SK-N-SH (cell line): Measurements from ENCODE around the gene FAH. TPM values are rescaled to one million over a fixed set of nuclear protein-coding genes. Genes with fewer than 3 reads are reported as not detected.

Experiments used
- CTCF ChIA-PET: fragments of 300-600, 350-600 bp; formaldehyde crosslinking; extraction: SDS; loops from one replicate; lab custom pipeline; 2021; lab: Yijun Ruan, JAX
- POLR2A ChIA-PET: fragments of 350-600 bp; sonication (Branson Sonifier 250); formaldehyde crosslinking; extraction: SDS; loops from one replicate; lab custom pipeline; 2020; ENCODE audit warnings: antibody characterized with exemption, inconsistent platforms; lab: Yijun Ruan, JAX
- DNase-seq: peaks from one replicate; pipeline ENCODE4 v3.0.0; 2012
- H2AFZ ChIP-seq: fragments of 200-600 bp; sonication (generic); 2 replicates; pipeline ENCODE4 v1.8.1; 2016; ENCODE audit warnings: antibody characterized with exemption, mild to moderate bottlenecking, low read depth
- H3F3A ChIP-seq: fragments of 200-600 bp; sonication (generic); replicated peaks from 2 replicates; pipeline ENCODE3; 2016; ENCODE audit warnings: antibody characterized with exemption, mild to moderate bottlenecking; ENCODE audit not compliant: insufficient read depth
- H3K27ac ChIP-seq, 2 experiments: fragments of 200-500 bp in 1 of 2; fragments of 200-600 bp in 1 of 2; sonication (Bioruptor generic) in 1 of 2; sonication (generic), shearing (Covaris generic) in 1 of 2; 2 replicates each; pipeline versions ENCODE4 v1.5.1 to v1.6.1; 2014 to 2016; ENCODE audit warnings: low read depth in 2 of 2, inconsistent platforms in 1 of 2, low read length in 1 of 2, mild to moderate bottlenecking in 1 of 2, mixed read lengths in 1 of 2
- H3K27me3 ChIP-seq: fragments of 200-600 bp; sonication (generic), shearing (Covaris generic); 2 replicates; pipeline ENCODE4 v1.6.1; 2016; ENCODE audit warnings: mixed run types; ENCODE audit not compliant: insufficient read depth
- H3K36me3 ChIP-seq, 2 experiments: fragments of 200-500 bp in 1 of 2; fragments of 200-600 bp in 1 of 2; sonication (Bioruptor generic) in 1 of 2; sonication (generic) in 1 of 2; replicated peaks in 1 of 2; 2 replicates each; pipeline versions ENCODE3 to v1.5.1; 2014 to 2016; ENCODE audit warnings: low read length in 1 of 2, mild to moderate bottlenecking in 1 of 2; ENCODE audit not compliant: insufficient read depth in 2 of 2, control insufficient read depth in 1 of 2
- H3K4me1 ChIP-seq, 2 experiments: fragments of 200-500 bp in 1 of 2; fragments of 200-600 bp in 1 of 2; sonication (Bioruptor generic) in 1 of 2; sonication (generic), shearing (Covaris generic) in 1 of 2; 2 replicates each; pipeline versions ENCODE4 v1.5.1 to v1.6.1; 2014 to 2016; ENCODE audit warnings: low read depth in 1 of 2, low read length in 1 of 2, mixed run types in 1 of 2; ENCODE audit not compliant: insufficient read depth in 2 of 2, control insufficient read depth in 1 of 2
- H3K4me2 ChIP-seq: fragments of 200-600 bp; sonication (generic), shearing (Covaris generic); 2 replicates; pipeline ENCODE4 v1.6.1; 2017; ENCODE audit warnings: mixed run types
- H3K4me3 ChIP-seq, 2 experiments: fragments of 200-500 bp in 1 of 2; fragments of 200-600 bp in 1 of 2; sonication (Bioruptor generic) in 1 of 2; sonication (generic), shearing (Covaris generic) in 1 of 2; 2 replicates each; pipeline versions ENCODE4 v1.5.1 to v1.8.1; 2014 to 2016; ENCODE audit warnings: low read depth in 2 of 2, inconsistent platforms in 1 of 2, low read length in 1 of 2, mild to moderate bottlenecking in 1 of 2, mixed read lengths in 1 of 2, moderate library complexity in 1 of 2
- H3K79me2 ChIP-seq: fragments of 200-600 bp; sonication (generic); 2 replicates; pipeline ENCODE4 v1.8.1; 2017; ENCODE audit warnings: mild to moderate bottlenecking; ENCODE audit not compliant: insufficient read depth
- H3K9ac ChIP-seq: fragments of 200-600 bp; sonication (generic); 2 replicates; pipeline ENCODE4 v1.6.1; 2017; ENCODE audit warnings: mixed run types
- H3K9me2 ChIP-seq: fragments of 200-600 bp; sonication (generic); 2 replicates; pipeline ENCODE4 v1.6.1; 2017; ENCODE audit warnings: mixed run types
- H3K9me3 ChIP-seq: fragments of 200-600 bp; sonication (generic); 2 replicates; pipeline ENCODE4 v1.6.1; 2017; ENCODE audit warnings: mixed run types, mild to moderate bottlenecking, moderate library complexity
- H4K20me1 ChIP-seq: fragments of 200-600 bp; sonication (generic); 2 replicates; pipeline ENCODE4 v1.6.1; 2017; ENCODE audit warnings: mild to moderate bottlenecking, mixed run types; ENCODE audit not compliant: insufficient read depth
- CHD2 ChIP-seq: fragments of 150-350 bp; IDR thresholded peaks from 2 replicates; pipeline ENCODE4 v1.6.1; 2018; ENCODE audit warnings: low read length; ENCODE audit not compliant: partially characterized antibody
- EZH2phosphoT487 ChIP-seq: fragments of 200-600 bp; sonication (generic); IDR thresholded peaks from 2 replicates; pipeline ENCODE4 v1.6.1; 2017; ENCODE audit warnings: low read depth, mixed run types, mild to moderate bottlenecking, antibody characterized with exemption, moderate library complexity, borderline replicate concordance
- GABPA ChIP-seq: IDR thresholded peaks from 2 replicates; pipeline ENCODE4 v1.4.0; 2012; ENCODE audit warnings: low read depth, mild to moderate bottlenecking
- JUND ChIP-seq: IDR thresholded peaks from 2 replicates; pipeline ENCODE4 v1.4.0; 2012
- MXI1 ChIP-seq: IDR thresholded peaks from 2 replicates; pipeline ENCODE4 v1.6.1; 2012; ENCODE audit warnings: mild to moderate bottlenecking, low read depth, low read length, improper control_type of control experiment
- NFIC ChIP-seq: IDR thresholded peaks from 2 replicates; pipeline ENCODE4 v1.4.0; 2012; ENCODE audit warnings: borderline replicate concordance
- NRF1 ChIP-seq: IDR thresholded peaks from 2 replicates; pipeline ENCODE4 v1.6.1; 2012; ENCODE audit warnings: low read depth, mild to moderate bottlenecking, low read length
- POLR2AphosphoS5 ChIP-seq: IDR thresholded peaks from 2 replicates; pipeline ENCODE4 v1.6.1; 2012; ENCODE audit warnings: low read depth, low read length
- RCOR1 ChIP-seq: fragments of 150-350 bp; IDR thresholded peaks from 2 replicates; pipeline ENCODE4 v1.6.1; 2017; ENCODE audit warnings: antibody characterized with exemption, low read length
- RFX5 ChIP-seq: IDR thresholded peaks from 2 replicates; pipeline ENCODE4 v1.6.1; 2012; ENCODE audit warnings: mild to moderate bottlenecking, improper control_type of control experiment, low read length
- SIN3A ChIP-seq: IDR thresholded peaks from 2 replicates; pipeline ENCODE4 v1.6.1; 2012; ENCODE audit warnings: low read depth, mild to moderate bottlenecking, low read length, moderate library complexity, borderline replicate concordance
- TAF1 ChIP-seq: IDR thresholded peaks from 2 replicates; pipeline ENCODE4 v1.6.1; 2012; ENCODE audit warnings: low read depth, mild to moderate bottlenecking, low read length, moderate library complexity, borderline replicate concordance
- TCF12 ChIP-seq: IDR thresholded peaks from 2 replicates; pipeline ENCODE4 v1.4.0; 2012
- TEAD4 ChIP-seq: IDR thresholded peaks from 2 replicates; pipeline ENCODE4 v1.4.0; 2012; ENCODE audit warnings: mild to moderate bottlenecking, borderline replicate concordance; ENCODE audit not compliant: insufficient read depth
- USF2 ChIP-seq: fragments of 150-350 bp; IDR thresholded peaks from 2 replicates; pipeline ENCODE4 v1.6.1; 2017; ENCODE audit warnings: antibody characterized with exemption, low read length, low read depth, borderline replicate concordance
- WGBS: methylation state at CpG from one replicate; pipeline ENCODE4 v1.1.6; 2017; ENCODE audit warnings: low lambda C conversion rate; 5-methylcytosine and 5-hydroxymethylcytosine counted together
- polyA plus RNA-seq, 3 experiments: library from polyadenylated mRNA; depleted of rRNA; stranded (reverse); fragments of >200 nt; gene quantifications; 2 replicates each; pipeline ENCODE4 v1.2.3, GENCODE V29; 2012
- TF ChIP-seq, protein P1 (sequence below): IDR thresholded peaks from 2 replicates; pipeline ENCODE4 v1.4.0; 2012; ENCODE audit warnings: low read depth
- TF ChIP-seq, protein P2 (sequence below): IDR thresholded peaks from 2 replicates; pipeline ENCODE4 v1.4.0; 2012; ENCODE audit warnings: low read depth, borderline replicate concordance

The FAH gene
- polyA plus RNA-seq, 1 of the 3 experiments (the other 2 are of a cell fraction): 34.9 TPM

DNA sequence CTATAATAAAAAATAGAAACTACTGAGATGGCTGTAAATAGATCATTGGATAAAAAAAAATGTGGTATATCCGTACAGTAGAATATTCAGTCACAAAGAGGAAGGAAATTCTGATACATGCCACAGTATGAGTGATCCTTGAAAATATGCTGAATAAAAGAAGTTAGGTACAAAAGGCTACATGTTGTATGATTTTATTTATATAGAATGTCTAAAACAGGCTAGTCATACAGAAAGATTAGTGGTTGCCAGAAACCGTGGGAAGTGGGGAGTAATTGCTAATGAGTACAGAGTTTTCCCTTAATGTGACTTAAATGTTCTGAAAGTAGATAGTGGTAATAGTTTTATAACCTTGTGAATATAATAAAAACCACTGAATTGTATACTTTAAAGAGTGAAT lies 24.9 kb upstream of the FAH start:
- no peak for TF ChIP-seq EZH2phosphoT487
- TF ChIP-seq GABPA: no peak
- H2AFZ ChIP-seq: no peak overlapping the region

DNA sequence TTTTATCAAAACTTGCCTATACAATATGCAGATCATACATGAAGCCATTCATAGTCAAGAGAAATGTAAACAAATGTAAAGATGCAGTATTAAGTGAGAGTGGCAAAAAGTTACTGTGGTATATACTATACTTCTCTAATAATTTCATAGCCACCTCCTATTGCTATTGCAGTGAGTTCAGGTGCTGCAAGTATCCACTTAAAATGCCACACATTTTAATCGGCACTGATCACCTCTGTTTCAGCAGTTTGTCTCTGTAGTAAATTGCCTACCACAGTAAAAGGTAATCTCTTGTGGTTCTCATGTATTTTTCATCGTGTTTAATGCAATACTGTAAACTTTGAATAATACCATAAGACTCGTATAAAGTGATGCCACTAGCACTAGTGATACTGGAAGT lies 20.4 kb upstream of the FAH start:
- H3K4me1 ChIP-seq: no peaks in the 10 kb centered on the region
- H3K79me2 ChIP-seq: no peaks in the 10 kb centered on the region
- H3K36me3 ChIP-seq: peaks cover 31 to 48% of the 10 kb centered on the region in 2 experiments
- ChIA-PET CTCF (no interaction called here), POLR2A (no interaction called here)
- H3K27ac ChIP-seq: no peak overlapping the region
- no peaks in the 10 kb centered on the region for H3F3A ChIP-seq
- no peaks in the 10 kb centered on the region for H3K9me3 ChIP-seq
- H3K9ac ChIP-seq: no peak overlapping the region
- DNase-seq: no peak
- no peak overlapping the region for H2AFZ ChIP-seq
- H3K4me2 ChIP-seq: no peak overlapping the region
- no peak overlapping the region for H3K4me3 ChIP-seq
- no peaks in the 10 kb centered on the region for H3K27me3 ChIP-seq
- TF ChIP-seq GABPA (no peak), TAF1 (no peak), TCF12 (no peak), EZH2phosphoT487 (no peak), MXI1 (no peak), RFX5 (no peak), NRF1 (no peak), CHD2 (no peak), POLR2AphosphoS5 (no peak), NFIC (no peak), SIN3A (no peak), USF2 (no peak), TEAD4 (no peak), RCOR1 (no peak), JUND (no peak)
- TF ChIP-seq, protein P1, sequence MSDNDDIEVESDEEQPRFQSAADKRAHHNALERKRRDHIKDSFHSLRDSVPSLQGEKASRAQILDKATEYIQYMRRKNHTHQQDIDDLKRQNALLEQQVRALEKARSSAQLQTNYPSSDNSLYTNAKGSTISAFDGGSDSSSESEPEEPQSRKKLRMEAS: no peak
- TF ChIP-seq, protein P2, sequence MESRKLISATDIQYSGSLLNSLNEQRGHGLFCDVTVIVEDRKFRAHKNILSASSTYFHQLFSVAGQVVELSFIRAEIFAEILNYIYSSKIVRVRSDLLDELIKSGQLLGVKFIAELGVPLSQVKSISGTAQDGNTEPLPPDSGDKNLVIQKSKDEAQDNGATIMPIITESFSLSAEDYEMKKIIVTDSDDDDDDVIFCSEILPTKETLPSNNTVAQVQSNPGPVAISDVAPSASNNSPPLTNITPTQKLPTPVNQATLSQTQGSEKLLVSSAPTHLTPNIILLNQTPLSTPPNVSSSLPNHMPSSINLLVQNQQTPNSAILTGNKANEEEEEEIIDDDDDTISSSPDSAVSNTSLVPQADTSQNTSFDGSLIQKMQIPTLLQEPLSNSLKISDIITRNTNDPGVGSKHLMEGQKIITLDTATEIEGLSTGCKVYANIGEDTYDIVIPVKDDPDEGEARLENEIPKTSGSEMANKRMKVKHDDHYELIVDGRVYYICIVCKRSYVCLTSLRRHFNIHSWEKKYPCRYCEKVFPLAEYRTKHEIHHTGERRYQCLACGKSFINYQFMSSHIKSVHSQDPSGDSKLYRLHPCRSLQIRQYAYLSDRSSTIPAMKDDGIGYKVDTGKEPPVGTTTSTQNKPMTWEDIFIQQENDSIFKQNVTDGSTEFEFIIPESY: no peak
- 89% methylated on average over 3 of the region's 3 CpGs for WGBS
- H3K9me2 ChIP-seq: no peaks in the 10 kb centered on the region
- no peaks in the 10 kb centered on the region for H4K20me1 ChIP-seq

More for the DNA sequence above, 24.9 kb upstream of the FAH start:
- DNase-seq: no peak
- Histone ChIP-seq H3K79me2 (no peaks in the 10 kb centered on the region), H3K4me3 (no peak overlapping the region), H3K9me2 (no peaks in the 10 kb centered on the region), H3F3A (no peaks in the 10 kb centered on the region), H4K20me1 (no peaks in the 10 kb centered on the region), H3K36me3 (peaks cover 50 to 64% of the 10 kb centered on the region in 2 experiments), H3K27ac (no peak overlapping the region), H3K4me2 (no peak overlapping the region), H3K9me3 (no peaks in the 10 kb centered on the region), H3K9ac (no peak overlapping the region), H3K27me3 (no peaks in the 10 kb centered on the region), H3K4me1 (no peaks in the 10 kb centered on the region)
- POLR2A ChIA-PET: no interaction called here
- 87% methylated on average over 2 of the region's 2 CpGs for WGBS
- CTCF ChIA-PET: no interaction called here
